Upper lobe of right lung (tissue), 1 donor: Measurements from ENCODE around the gene SEL1L2. TPM values are rescaled to one million over a fixed set of nuclear protein-coding genes. Genes with fewer than 3 reads are reported as not detected.

ENCODE experiments used
- ATAC-seq: fragments of 200-7000 bp; cut with Tn5 transposase; one replicate; pipeline ENCODE4 v1.9.1; 2020; ENCODE audit warnings: mild to moderate bottlenecking, moderate library complexity
- DNase-seq: peaks from one replicate; pipeline ENCODE4 v3.0.0-alpha.2; 2020
- H3K27ac ChIP-seq: fragments of 200-600 bp; one replicate; pipeline ENCODE4 v1.8.0; 2022
- H3K27me3 ChIP-seq: fragments of 200-600 bp; one replicate; pipeline ENCODE4 v1.8.0; 2022; ENCODE audit warnings: mild to moderate bottlenecking
- H3K36me3 ChIP-seq: fragments of 200-600 bp; one replicate; pipeline ENCODE4 v1.8.0; 2022
- H3K4me1 ChIP-seq: fragments of 200-600 bp; one replicate; pipeline ENCODE4 v1.8.0; 2022
- H3K4me3 ChIP-seq: fragments of 200-600 bp; one replicate; pipeline ENCODE4 v1.8.0; 2022; ENCODE audit warnings: mild to moderate bottlenecking
- H3K9me3 ChIP-seq: fragments of 200-600 bp; one replicate; pipeline ENCODE4 v1.8.0; 2022
- CTCF ChIP-seq: fragments of 200-600 bp; IDR thresholded peaks from one replicate; pipeline ENCODE4 v1.8.0; 2022; ENCODE audit warnings: antibody characterized with exemption
- intact Hi-C: fragments of 100-400 bp; cut with DNase I; formaldehyde crosslinking; loops from one replicate; pipeline ENCODE4 v1.11.0; 2022
- total RNA-seq: library from RNA; stranded (reverse); fragmentation: NEBNext Ultra II Directional; extraction: Animal tissue kit (Norgen Biotek cat#: 25700); gene quantifications from one replicate; pipeline ENCODE4 v1.2.1, GENCODE V29; 2021
- donor health status: DM: no; HTN: yes; CAD: no; lungs with severe emphysema.

Gene SEL1L2
- total RNA-seq, 1 donor from 2014 or later: not detected

- H3K27ac ChIP-seq: no peak overlapping the region
- intact Hi-C loops: no loop called here
- no peaks in the 10 kb centered on the region for H3K9me3 ChIP-seq
- no peak for TF ChIP-seq CTCF
- H3K4me3 ChIP-seq: no peak overlapping the region
- no peaks in the 10 kb centered on the region for H3K4me1 ChIP-seq
- no peak for ATAC-seq
- DNase-seq: no peak
- H3K27me3 ChIP-seq: no peaks in the 10 kb centered on the region
- no peaks in the 10 kb centered on the region for H3K36me3 ChIP-seq
Measured at GRCh38 chr20:13928901-13929300, 61.5 kb downstream of the SEL1L2 start.

- Histone ChIP-seq H3K9me3 (no peaks in the 10 kb centered on the region), H3K27ac (no peak overlapping the region), H3K36me3 (no peaks in the 10 kb centered on the region), H3K4me3 (no peak overlapping the region), H3K4me1 (no peaks in the 10 kb centered on the region), H3K27me3 (no peaks in the 10 kb centered on the region)
- ATAC-seq (no peak), DNase-seq (no peak)
- no peak for TF ChIP-seq CTCF
- intact Hi-C loops: no loop called here
Measured at GRCh38 chr20:13927171-13927570, 63.2 kb downstream of the SEL1L2 start.

- H3K27me3 ChIP-seq: no peaks in the 10 kb centered on the region
- no peak overlapping the region for H3K4me3 ChIP-seq
- H3K27ac ChIP-seq: no peak overlapping the region
- no peaks in the 10 kb centered on the region for H3K9me3 ChIP-seq
- DNase-seq (no peak), ATAC-seq (no peak)
- intact Hi-C loops: no loop called here
- no peaks in the 10 kb centered on the region for H3K4me1 ChIP-seq
- H3K36me3 ChIP-seq: no peaks in the 10 kb centered on the region
- TF ChIP-seq CTCF: no peak
Measured at GRCh38 chr20:13922241-13922640, 68.2 kb downstream of the SEL1L2 start.

- DNase-seq (no peak), ATAC-seq (no peak)
- TF ChIP-seq CTCF: no peak
- Histone ChIP-seq H3K27me3 (no peaks in the 10 kb centered on the region), H3K4me1 (no peaks in the 10 kb centered on the region), H3K27ac (no peak overlapping the region), H3K36me3 (no peaks in the 10 kb centered on the region), H3K9me3 (no peaks in the 10 kb centered on the region), H3K4me3 (no peak overlapping the region)
- intact Hi-C loops: no loop called here
Measured at GRCh38 chr20:13915284-13915683, 75.1 kb downstream of the SEL1L2 start.

- DNase-seq (no peak), ATAC-seq (no peak)
- no peak overlapping the region for H3K27ac ChIP-seq
- H3K36me3 ChIP-seq: no peaks in the 10 kb centered on the region
- no peaks in the 10 kb centered on the region for H3K27me3 ChIP-seq
- intact Hi-C loops: no loop called here
- TF ChIP-seq CTCF: no peak
- no peaks in the 10 kb centered on the region for H3K4me1 ChIP-seq
- no peaks in the 10 kb centered on the region for H3K9me3 ChIP-seq
- no peak overlapping the region for H3K4me3 ChIP-seq
Measured at GRCh38 chr20:13913572-13913971, 76.8 kb downstream of the SEL1L2 start.

- Histone ChIP-seq H3K4me3 (no peak overlapping the region), H3K27me3 (no peaks in the 10 kb centered on the region), H3K4me1 (no peaks in the 10 kb centered on the region), H3K27ac (no peak overlapping the region), H3K9me3 (no peaks in the 10 kb centered on the region), H3K36me3 (no peaks in the 10 kb centered on the region)
- DNase-seq: no peak
- intact Hi-C loops: no loop called here
- TF ChIP-seq CTCF: no peak
- ATAC-seq: no peak
Measured at GRCh38 chr20:13913131-13913530, 77.3 kb downstream of the SEL1L2 start.
